Posterior vena cava (tissue), 2 donors: Measurements from ENCODE around the gene MAP3K21. TPM values are rescaled to one million over a fixed set of nuclear protein-coding genes. Genes with fewer than 3 reads are reported as not detected.

Experiments
- DNase-seq: peaks from one replicate; pipeline ENCODE4 v3.0.0-alpha.2; 2020; ENCODE audit warnings: low spot score
- intact Hi-C, 2 donors: fragments of 100-400 bp; cut with DNase I; formaldehyde crosslinking; loops; one replicate each; pipeline versions ENCODE4 v1.14.1 to v1.14.2; 2022 to 2023
- total RNA-seq, 2 donors: library from RNA; stranded (reverse); fragmentation: NEBNext Ultra II Directional; extraction: Animal tissue kit (Norgen Biotek cat#: 25700); gene quantifications; one replicate each; pipeline ENCODE4 v1.2.1, GENCODE V29; 2021
- donor health status: DM: yes; HTN: yes; CAD: no.
- donor health status: DM: yes; HTN: yes; CAD: no.

MAP3K21 gene
- total RNA-seq, 2 donors from 2014 or later = 0.19 to 0.29 TPM

DNA sequence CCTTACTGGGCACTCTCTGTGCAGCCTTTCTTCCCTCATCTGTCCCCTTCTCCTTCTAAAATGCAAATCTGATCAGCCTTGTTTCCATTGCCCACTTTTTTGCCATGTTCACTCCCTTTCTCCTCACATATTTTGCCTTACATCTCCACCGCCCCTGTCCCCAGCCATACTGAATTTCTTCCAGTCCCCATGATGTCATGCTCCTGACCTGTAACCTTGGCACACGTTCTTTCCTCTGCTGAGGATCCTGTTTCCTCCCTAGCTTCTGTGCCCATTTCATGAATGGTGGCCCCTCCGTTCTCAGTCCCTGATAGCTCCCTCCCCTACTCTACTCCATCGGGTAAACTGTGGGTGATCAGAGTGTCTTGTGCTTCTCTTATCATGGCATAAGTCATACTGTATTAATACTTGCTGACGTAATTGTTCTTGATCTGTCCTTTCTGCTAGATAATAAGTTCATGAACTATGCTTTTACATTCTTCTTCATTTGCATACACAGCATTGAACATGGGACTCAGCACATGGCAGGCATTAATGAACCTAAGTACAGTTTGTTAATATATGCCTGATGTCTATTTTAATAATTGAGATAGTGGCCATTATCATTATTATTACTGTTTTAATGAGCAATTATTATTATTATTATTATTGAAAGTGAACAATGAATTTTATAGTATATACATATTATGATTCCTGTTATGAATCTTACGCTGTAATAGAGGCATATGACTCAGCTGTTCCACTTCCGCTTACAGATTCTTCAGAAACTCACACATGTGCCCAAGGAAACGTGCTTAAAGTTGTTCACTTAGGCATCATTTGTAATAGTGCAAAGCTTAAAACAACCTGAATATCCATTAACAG, 28.5 kb downstream of the MAP3K21 start:
- intact Hi-C loops = no loop called here
- DNase-seq = no peak

- intact Hi-C loops = no loop called here
- DNase-seq = no peak
These were observed 29.1 kb downstream of the MAP3K21 start for GRCh38 chr1:233356705-233356987.

- intact Hi-C loops = no loop called here
- no peak for DNase-seq
These were observed 30.3 kb downstream of the MAP3K21 start for GRCh38 chr1:233357595-233358397.

DNA sequence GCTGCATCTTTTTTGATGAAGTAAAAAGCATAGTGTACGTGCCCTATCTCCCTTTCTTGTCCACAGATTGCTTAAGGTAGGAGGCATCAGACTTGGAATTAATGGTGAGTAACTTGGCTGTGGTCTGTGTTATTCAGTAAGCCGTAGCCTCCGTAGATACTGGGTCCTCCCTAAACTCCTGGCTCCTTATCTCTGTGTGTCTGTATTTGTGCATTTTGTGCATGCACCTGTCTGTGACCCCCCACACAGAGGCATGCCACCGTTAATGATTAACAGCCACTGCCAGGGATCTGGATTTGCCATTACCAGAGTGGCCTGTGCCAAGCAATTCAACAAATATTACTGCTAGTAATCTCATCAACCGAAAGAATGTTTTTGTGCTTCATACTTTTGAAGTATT, 31.9 kb downstream of the MAP3K21 start:
- intact Hi-C loops = no loop called here
- DNase-seq = no peak

DNA sequence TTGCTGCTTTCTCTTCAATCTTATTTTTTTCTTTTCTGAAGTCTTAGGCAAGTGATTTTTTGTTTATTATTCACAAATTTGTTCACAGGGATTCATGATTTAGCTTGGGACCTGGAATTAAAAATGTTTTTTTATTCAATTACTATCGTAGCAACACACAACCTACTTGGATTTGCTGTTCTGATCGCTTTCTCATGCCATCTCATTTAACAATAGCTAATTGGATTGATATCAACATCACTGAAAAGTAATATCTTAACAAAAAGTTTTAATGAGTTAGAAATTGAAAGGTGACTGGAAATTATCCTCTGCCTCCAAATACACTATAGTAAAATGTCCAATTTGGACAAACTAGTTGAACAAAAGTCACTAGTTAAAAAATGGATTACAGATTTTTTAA, 32.4 kb downstream of the MAP3K21 start:
- intact Hi-C loops = no loop called here
- no peak for DNase-seq

- intact Hi-C loops = no loop called here
- no peak for DNase-seq
These were observed 33.1 kb downstream of the MAP3K21 start for GRCh38 chr1:233360525-233361102.

DNA sequence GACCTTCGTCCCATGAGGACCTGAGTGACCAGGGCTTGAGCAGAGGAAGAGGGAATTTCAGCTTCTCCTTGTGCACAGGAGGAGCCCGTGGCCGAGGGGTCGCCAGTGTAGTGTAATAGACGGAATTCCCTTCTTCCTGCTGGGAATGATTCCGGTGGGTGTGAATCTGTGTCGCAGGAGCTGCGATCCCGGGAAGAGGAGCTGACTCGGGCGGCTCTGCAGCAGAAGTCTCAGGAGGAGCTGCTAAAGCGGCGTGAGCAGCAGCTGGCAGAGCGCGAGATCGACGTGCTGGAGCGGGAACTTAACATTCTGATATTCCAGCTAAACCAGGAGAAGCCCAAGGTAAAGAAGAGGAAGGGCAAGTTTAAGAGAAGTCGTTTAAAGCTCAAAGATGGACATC, 34.4 kb downstream of the MAP3K21 start:
- DNase-seq = no peak
- intact Hi-C loops = no loop called here

DNA sequence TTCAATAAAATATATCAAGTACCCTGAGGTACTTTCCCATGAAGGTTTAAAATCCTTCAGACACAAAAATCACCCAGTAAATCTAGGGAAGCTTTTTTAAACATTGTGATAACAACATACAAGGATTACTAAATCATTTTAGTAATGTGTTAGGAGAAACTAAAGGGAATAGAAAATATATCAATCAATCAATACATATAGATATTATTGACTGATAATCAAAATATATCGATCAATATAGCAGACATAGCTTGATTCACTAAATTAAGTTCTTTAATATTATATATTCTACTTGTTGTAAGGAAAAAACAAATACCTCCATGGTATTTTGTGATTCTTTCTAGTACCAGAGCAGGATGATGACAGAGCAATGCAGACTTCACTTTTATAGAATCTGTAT, 35.2 kb downstream of the MAP3K21 start:
- intact Hi-C loops = no loop called here
- DNase-seq = no peak

DNA sequence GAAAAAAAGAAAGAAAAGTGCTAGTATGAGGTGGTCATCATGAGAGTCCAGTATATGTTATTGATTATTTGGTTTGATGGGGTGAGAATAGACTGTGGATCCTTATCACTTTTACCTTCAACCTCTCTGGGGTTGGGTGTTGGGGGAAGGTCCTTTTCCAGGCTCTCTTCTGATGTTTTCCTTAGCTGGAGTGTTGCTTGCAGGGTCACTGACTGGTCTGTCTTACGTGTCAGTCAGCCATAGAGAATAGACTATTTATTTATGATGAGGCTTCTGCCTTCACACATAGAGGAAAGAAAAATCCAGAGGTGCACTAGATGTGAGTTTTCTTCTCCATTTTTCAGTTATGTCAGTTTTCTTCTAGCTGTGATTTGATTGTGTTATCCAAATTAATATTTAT, 36.5 kb downstream of the MAP3K21 start:
- intact Hi-C loops = no loop called here
- DNase-seq = no peak

GRCh38 chr1:233364695-233365539, 37.4 kb downstream of the MAP3K21 start:
- intact Hi-C loops = no loop called here
- no peak for DNase-seq

GRCh38 chr1:233366575-233366974, 39.1 kb downstream of the MAP3K21 start:
- intact Hi-C loops = no loop called here
- no peak for DNase-seq

GRCh38 chr1:233367057-233367803, 39.7 kb downstream of the MAP3K21 start:
- intact Hi-C loops = no loop called here

DNA sequence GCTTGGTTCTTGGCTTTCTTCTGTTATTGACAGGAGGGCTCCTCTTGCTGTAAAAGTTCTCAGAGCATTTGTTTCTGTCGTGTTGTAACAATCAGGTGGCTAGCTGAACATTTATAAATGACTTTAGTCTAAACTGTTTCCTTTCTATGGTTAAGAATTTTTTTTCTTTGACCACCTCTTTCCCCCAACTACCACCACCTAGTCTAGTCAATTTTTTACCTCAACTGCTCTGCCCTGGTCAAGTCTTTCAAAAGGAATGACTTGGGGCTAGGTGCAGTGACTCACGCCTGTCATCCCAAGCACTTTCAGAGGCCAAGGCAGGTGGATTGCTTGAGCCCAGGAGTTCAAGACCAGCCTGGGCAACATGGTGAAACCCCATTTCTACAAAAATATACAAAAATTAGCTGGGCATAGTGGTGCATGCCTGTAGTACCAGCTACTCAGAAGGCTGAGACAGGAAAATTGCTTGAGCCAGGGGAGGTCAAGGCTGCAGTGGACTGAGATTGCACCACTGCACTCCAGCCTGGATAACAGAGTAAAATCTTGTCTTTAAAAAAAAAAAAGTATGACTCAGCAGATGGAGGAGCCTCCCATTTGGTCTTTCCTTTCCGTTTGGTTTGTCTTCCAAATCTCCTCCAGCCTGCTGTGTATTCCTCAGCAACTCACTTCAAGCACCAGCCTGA, 40.7 kb downstream of the MAP3K21 start:
- intact Hi-C loops = no loop called here
- no peak for DNase-seq

More at GRCh38 chr1:233367057-233367803, 39.7 kb downstream of the MAP3K21 start:
- DNase-seq = no peak

- intact Hi-C loops = no loop called here
These were observed 41.2 kb downstream of the MAP3K21 start for GRCh38 chr1:233368789-233369130.

DNA sequence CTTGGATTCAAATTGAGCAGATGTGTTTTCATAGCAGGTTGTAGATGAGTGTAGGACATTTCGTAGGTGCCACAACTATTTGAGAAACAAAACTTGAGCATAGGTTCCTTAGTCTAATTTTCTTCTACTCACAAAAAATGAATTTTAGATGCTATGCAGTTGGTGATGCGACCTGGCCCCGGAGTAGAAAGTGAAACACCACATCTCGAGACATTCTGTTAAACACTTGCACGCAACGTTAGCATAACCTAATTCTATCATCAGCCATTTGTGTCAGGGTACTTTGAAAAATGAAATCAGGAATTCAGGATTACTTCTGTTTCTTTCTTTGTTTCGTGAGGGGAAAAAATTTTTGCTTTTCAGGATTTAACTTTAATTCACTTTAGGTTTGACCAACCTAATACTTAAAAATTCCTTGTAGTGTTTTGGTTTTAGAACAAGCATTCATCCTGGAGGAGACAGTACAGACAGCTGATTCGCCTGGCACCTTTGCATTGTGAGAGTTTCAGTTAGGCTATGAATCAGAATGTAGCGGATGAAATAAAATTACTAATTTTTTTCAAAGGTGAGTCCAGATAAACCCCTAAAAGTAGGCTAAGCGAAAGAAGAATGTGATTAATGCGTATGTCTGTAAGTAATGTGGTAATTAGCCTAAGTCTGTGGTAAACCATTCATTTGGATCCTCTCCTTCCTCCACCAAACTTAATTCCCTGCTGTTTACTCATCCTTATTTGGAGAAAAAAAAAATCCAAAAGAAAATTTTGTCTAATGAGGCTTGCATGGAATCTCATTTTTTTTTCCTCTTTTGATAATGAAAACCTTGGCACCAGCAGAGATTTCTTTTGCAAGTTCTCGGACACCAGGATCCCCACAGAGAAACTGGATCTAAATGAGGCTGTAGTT, 44.9 kb downstream of the MAP3K21 start:
- no peak for DNase-seq
- intact Hi-C loops = no loop called here

More at GRCh38 chr1:233368789-233369130, 41.2 kb downstream of the MAP3K21 start:
- no peak for DNase-seq

DNA sequence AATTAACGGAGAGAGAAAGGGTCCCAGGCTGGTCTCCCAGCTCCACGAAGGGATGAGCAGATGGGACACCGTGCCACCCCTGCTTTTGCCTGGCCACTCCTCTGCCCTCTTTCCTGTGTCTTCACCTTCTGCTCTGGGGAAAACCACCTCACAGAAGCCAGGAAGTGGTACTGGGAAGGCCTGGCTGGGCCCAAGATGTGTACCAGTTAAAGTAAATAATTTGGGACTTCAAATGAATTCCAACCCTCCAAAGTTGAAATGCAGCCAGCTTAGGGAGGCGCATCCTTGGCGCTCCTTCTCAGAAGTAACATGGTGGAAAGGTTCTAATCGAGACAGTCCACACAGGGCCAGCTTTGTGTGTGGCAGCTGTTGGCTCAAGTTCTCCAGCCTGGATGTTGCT, 45.7 kb downstream of the MAP3K21 start:
- intact Hi-C loops = no loop called here
- no peak for DNase-seq

DNA sequence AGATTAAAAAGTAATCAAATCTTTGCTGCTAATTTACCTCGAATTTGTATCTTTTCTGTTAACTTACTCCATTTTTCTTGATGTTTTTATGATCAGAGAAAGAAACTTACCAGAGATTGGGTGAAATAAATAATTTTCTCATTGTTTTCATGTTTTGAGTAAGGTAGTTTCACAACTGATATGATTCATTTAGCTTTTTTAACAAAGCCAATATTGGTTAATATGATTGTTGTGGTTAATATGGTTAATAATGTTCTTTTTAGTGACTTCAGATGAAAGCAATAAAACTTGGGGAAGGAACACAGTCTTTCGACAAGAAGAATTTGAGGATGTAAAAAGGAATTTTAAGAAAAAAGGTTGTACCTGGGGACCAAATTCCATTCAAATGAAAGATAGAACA, 48.1 kb downstream of the MAP3K21 start:
- no peak for DNase-seq
- intact Hi-C loops = no loop called here
